DOHH2 (cell line): ENCODE measurements around the gene CDC37.

ENCODE experiments used
- EZH2phosphoT487 ChIP-seq: fragments of 200-600 bp; sonication (generic); IDR thresholded peaks from 2 replicates; pipeline ENCODE4 v1.6.1; 2017; ENCODE audit warnings: borderline replicate concordance, mild to moderate bottlenecking, antibody characterized with exemption, low read length, moderate library complexity, mixed read lengths
- TF ChIP-seq, protein P1 (sequence below): fragments of 200-600 bp; sonication (generic); IDR thresholded peaks from one replicate; pipeline ENCODE4 v1.5.1; 2014; ENCODE audit warnings: antibody characterized with exemption, mild to moderate bottlenecking, low read depth, low read length; ENCODE audit not compliant: poor library complexity, severe bottlenecking

DNA sequence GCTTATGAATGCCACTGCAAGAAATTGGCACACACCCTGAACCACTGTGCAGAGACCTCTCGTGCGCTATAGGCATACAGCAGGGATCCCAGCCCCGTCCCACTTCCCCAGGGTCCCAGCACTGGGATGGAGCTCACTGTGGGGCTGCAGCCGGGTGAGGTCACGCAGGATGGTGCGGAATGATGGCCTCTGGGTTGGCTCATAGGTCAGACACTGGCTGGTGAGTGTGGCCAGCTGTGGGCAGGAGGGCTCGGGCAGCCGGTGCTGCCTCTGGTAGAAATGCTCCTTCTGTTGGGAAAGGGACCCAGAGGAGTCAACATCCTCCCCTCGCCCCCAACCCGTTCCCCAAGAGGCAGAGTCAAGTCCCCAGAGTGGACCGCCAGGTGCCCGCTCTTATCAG lies 46.9 kb downstream of the CDC37 start:
- TF ChIP-seq, protein P1, sequence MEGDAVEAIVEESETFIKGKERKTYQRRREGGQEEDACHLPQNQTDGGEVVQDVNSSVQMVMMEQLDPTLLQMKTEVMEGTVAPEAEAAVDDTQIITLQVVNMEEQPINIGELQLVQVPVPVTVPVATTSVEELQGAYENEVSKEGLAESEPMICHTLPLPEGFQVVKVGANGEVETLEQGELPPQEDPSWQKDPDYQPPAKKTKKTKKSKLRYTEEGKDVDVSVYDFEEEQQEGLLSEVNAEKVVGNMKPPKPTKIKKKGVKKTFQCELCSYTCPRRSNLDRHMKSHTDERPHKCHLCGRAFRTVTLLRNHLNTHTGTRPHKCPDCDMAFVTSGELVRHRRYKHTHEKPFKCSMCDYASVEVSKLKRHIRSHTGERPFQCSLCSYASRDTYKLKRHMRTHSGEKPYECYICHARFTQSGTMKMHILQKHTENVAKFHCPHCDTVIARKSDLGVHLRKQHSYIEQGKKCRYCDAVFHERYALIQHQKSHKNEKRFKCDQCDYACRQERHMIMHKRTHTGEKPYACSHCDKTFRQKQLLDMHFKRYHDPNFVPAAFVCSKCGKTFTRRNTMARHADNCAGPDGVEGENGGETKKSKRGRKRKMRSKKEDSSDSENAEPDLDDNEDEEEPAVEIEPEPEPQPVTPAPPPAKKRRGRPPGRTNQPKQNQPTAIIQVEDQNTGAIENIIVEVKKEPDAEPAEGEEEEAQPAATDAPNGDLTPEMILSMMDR: no peak
- TF ChIP-seq EZH2phosphoT487: no peak
